Right atrium auricular region (tissue), 2 donors: ENCODE data around the gene PCDHGA10. TPM values are rescaled to one million over a fixed set of nuclear protein-coding genes. Genes with fewer than 3 reads are reported as not detected.
A peak's percentile ranks its signal among the peaks of the same experiment; 100 is the strongest.
"Not testable (repeated sequence)": the region's sequence is repeated elsewhere in the genome, so short reads cannot be mapped to it uniquely, and the experiment has no call there.

Source experiments
- DNase-seq: peaks from one replicate; pipeline ENCODE4 v3.0.0-alpha.2; 2019; ENCODE audit warnings: low spot score
- H3K27ac ChIP-seq, 2 donors: fragments of 200-600 bp; sonication (generic); 1 replicate in 1 of 2; 2 replicates in 1 of 2; pipeline ENCODE4 v1.5.1; 2016 to 2019
- H3K27me3 ChIP-seq, 2 donors: fragments of 200-600 bp; sonication (generic); one replicate each; pipeline versions ENCODE4 v1.5.1 to v1.6.0; 2017 to 2019
- H3K36me3 ChIP-seq: fragments of 200-600 bp; sonication (generic); one replicate; pipeline ENCODE4 v1.5.1; 2016
- H3K4me1 ChIP-seq, 2 donors: fragments of 200-600 bp; sonication (generic); one replicate each; pipeline versions ENCODE4 v1.5.1 to v1.6.0; 2017 to 2019
- H3K4me3 ChIP-seq, 2 donors: fragments of 200-600 bp; sonication (generic); 1 replicate in 1 of 2; 2 replicates in 1 of 2; pipeline ENCODE4 v1.5.1; 2017 to 2019; ENCODE audit warnings: mild to moderate bottlenecking in 1 of 2, moderate library complexity in 1 of 2
- H3K9me3 ChIP-seq, 2 donors: fragments of 200-600 bp; sonication (generic); one replicate each; pipeline ENCODE4 v1.5.1; 2019
- total RNA-seq, 2 donors: library from RNA; depleted of rRNA; stranded (reverse); fragments of >200 nt; gene quantifications; one replicate each; pipeline ENCODE4 v1.1.0, GENCODE V29; 2016
- TF ChIP-seq, protein P1 (sequence below), 2 donors: fragments of 200-600 bp; sonication (generic); IDR thresholded peaks; one replicate each; pipeline ENCODE4 v1.5.1; 2019; ENCODE audit warnings: antibody characterized with exemption in 2 of 2

The PCDHGA10 gene
- total RNA-seq, 2 donors from 2014 or later, result 3.1 to 4.8 TPM

- Histone ChIP-seq H3K27ac (no peak overlapping the region), H3K4me1 (peaks cover 0 to 11% of the 10 kb centered on the region in 2 donors), H3K36me3 (peaks cover 2% of the 10 kb centered on the region), H3K4me3 (no peak overlapping the region), H3K27me3 (no peaks in the 10 kb centered on the region), H3K9me3 (peaks cover 31 to 84% of the 10 kb centered on the region in 2 donors)
- no peak for DNase-seq
- TF ChIP-seq, protein P1, sequence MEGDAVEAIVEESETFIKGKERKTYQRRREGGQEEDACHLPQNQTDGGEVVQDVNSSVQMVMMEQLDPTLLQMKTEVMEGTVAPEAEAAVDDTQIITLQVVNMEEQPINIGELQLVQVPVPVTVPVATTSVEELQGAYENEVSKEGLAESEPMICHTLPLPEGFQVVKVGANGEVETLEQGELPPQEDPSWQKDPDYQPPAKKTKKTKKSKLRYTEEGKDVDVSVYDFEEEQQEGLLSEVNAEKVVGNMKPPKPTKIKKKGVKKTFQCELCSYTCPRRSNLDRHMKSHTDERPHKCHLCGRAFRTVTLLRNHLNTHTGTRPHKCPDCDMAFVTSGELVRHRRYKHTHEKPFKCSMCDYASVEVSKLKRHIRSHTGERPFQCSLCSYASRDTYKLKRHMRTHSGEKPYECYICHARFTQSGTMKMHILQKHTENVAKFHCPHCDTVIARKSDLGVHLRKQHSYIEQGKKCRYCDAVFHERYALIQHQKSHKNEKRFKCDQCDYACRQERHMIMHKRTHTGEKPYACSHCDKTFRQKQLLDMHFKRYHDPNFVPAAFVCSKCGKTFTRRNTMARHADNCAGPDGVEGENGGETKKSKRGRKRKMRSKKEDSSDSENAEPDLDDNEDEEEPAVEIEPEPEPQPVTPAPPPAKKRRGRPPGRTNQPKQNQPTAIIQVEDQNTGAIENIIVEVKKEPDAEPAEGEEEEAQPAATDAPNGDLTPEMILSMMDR (IDR thresholded peaks at IDR 0.05), result no peak
Observed at GRCh38 chr5:141399555-141400258, 13.1 kb upstream of the PCDHGA10 start.

DNA sequence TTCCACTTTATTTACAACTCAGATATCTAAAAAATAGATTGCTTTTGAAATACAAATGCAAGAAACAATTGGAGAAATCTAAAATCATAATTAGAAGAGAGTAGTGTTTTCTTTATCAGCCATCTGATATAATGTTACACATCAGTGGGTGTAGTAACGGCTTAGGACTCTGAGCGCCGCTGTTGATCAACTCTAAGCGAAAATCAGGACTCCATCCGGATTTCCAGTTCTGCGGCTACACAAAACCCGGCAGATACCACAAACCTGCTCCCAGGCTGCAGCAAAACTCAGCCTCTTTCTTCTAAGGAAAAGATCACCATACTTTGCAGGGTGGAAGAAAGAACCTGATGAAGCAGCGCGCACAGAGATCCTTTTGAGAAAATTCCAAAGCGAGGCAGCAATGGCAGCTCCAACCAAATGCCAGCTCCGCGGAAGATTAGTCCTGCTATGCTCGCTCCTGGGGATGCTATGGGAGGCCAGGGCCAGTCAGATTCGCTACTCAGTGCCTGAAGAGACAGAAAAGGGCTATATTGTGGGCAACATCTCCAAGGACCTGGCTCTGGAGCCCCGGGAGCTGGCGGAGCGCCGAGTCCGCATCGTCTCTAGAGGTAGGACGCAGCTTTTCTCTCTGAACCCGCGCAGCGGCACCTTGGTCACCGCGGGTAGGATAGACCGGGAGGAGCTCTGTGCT, 10.1 kb upstream of the PCDHGA10 start, which contains the start of gene PCDHGA9:
PCDHGA9 (plus strand) TSS at position 226 of the 691 bp plus-strand sequence; CDS start at position 401, 175 bp downstream.
- Histone ChIP-seq H3K9me3 (peaks cover 34 to 92% of the 10 kb centered on the region in 2 donors), H3K36me3 (peaks cover 8% of the 10 kb centered on the region), H3K4me1 (peaks cover 0 to 11% of the 10 kb centered on the region in 2 donors), H3K27ac (no peak within 1 kb of the TSS), H3K4me3 (peak within 1 kb of the TSS in 1 of 2 donors; percentile 13), H3K27me3 (no peaks in the 10 kb centered on the region)
- DNase-seq, result no peak
- TF ChIP-seq, protein P1 (IDR thresholded peaks at IDR 0.05), result peak; percentile 7 to 40

DNA sequence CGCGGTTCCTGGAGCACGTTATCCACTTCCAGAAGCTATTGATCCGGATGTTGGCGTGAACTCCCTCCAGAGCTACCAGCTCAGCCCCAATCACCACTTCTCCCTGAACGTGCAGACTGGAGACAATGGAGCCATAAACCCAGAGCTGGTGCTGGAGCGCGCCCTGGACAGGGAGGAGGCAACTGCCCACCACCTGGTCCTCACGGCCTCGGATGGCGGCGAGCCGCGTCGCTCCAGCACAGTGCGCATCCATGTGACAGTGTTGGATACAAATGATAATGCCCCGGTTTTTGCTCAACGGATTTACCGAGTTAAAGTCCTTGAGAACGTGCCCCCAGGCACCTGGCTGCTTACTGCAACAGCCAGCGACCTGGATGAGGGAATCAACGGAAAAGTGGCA, 9.4 kb upstream of the PCDHGA10 start:
- H3K4me3 ChIP-seq, result no peak overlapping the region
- H3K9me3 ChIP-seq, result peaks cover 36 to 98% of the 10 kb centered on the region in 2 donors
- H3K4me1 ChIP-seq, result peaks cover 0 to 11% of the 10 kb centered on the region in 2 donors
- peaks cover 8% of the 10 kb centered on the region for H3K36me3 ChIP-seq
- H3K27me3 ChIP-seq, result no peaks in the 10 kb centered on the region
- DNase-seq, result no peak
- TF ChIP-seq, protein P1 (IDR thresholded peaks at IDR 0.05), result no peak
- no peak overlapping the region for H3K27ac ChIP-seq

- H3K4me1 ChIP-seq, DNase-seq, H3K36me3 ChIP-seq, H3K27me3 ChIP-seq: not testable (repeated sequence)
- Histone ChIP-seq H3K27ac (peak within 1 kb of the TSS in 1 of 2 donors; percentile 34), H3K4me3 (peak within 1 kb of the TSS; percentile 30 to 41), H3K9me3 (peaks cover 34 to 99% of the 10 kb centered on the region in 2 donors)
- TF ChIP-seq, protein P1 (IDR thresholded peaks at IDR 0.05), result peak; percentile 73 to 77
Observed at GRCh38 chr5:141407790-141408505, 4.8 kb upstream of the PCDHGA10 start, which contains the start of gene PCDHGB6. Gene PCDHGB6 (plus strand): TSS chr5:141408021. CDS start chr5:141408203, 182 bp downstream.

- no peak for DNase-seq
- Histone ChIP-seq H3K27me3 (no peaks in the 10 kb centered on the region), H3K4me3 (no peak overlapping the region), H3K4me1 (peaks cover 0 to 7% of the 10 kb centered on the region in 2 donors), H3K36me3 (peaks cover 6% of the 10 kb centered on the region), H3K27ac (no peak overlapping the region), H3K9me3 (peaks cover 30 to 97% of the 10 kb centered on the region in 2 donors)
- TF ChIP-seq, protein P1 (IDR thresholded peaks at IDR 0.05), result no peak
Observed at GRCh38 chr5:141409598-141410306, 3.0 kb upstream of the PCDHGA10 start.
